ENCODE results near the gene ATP5MG. TPM values are rescaled to one million over a fixed set of nuclear protein-coding genes. Genes with fewer than 3 reads are reported as not detected.
"Not testable (repeated sequence)": the region's sequence is repeated elsewhere in the genome, so short reads cannot be mapped to it uniquely, and the experiment has no call there.

The ATP5MG gene
- total RNA-seq, 1 donor from 2014 or later = 140 TPM

DNA sequence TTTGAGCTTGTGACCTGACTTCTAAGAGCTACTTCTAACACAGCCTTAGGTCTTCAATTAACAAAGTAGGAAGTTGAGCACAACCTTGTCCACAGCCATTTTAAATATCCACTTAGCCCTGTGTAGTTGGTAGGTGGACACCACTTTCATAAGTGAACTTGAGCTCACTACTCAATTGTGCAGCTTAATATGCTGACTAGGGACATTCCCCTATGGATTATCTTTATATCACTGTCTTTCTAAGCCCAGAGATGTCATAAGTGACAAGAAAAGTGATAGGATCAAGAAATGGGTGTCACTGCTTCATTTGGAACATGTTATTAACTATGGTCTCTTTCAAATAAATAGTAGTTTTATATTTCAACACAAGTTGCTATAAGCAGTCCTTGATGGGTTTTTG, 4.0 kb upstream of the ATP5MG start:
- TF ChIP-seq, protein P1, sequence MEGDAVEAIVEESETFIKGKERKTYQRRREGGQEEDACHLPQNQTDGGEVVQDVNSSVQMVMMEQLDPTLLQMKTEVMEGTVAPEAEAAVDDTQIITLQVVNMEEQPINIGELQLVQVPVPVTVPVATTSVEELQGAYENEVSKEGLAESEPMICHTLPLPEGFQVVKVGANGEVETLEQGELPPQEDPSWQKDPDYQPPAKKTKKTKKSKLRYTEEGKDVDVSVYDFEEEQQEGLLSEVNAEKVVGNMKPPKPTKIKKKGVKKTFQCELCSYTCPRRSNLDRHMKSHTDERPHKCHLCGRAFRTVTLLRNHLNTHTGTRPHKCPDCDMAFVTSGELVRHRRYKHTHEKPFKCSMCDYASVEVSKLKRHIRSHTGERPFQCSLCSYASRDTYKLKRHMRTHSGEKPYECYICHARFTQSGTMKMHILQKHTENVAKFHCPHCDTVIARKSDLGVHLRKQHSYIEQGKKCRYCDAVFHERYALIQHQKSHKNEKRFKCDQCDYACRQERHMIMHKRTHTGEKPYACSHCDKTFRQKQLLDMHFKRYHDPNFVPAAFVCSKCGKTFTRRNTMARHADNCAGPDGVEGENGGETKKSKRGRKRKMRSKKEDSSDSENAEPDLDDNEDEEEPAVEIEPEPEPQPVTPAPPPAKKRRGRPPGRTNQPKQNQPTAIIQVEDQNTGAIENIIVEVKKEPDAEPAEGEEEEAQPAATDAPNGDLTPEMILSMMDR (IDR thresholded peaks at IDR 0.05) = no peak
- Histone ChIP-seq H3K9me3 (no peaks in the 10 kb centered on the region), H3K27ac (no peak overlapping the region), H3K27me3 (no peaks in the 10 kb centered on the region), H3K36me3 (peaks cover 60% of the 10 kb centered on the region), H3K4me3 (no peak overlapping the region), H3K4me1 (peaks cover 1% of the 10 kb centered on the region)
- intact Hi-C loops (cut with DNase I) = no loop called here
- no peak for DNase-seq
- ATAC-seq = no peak

DNA sequence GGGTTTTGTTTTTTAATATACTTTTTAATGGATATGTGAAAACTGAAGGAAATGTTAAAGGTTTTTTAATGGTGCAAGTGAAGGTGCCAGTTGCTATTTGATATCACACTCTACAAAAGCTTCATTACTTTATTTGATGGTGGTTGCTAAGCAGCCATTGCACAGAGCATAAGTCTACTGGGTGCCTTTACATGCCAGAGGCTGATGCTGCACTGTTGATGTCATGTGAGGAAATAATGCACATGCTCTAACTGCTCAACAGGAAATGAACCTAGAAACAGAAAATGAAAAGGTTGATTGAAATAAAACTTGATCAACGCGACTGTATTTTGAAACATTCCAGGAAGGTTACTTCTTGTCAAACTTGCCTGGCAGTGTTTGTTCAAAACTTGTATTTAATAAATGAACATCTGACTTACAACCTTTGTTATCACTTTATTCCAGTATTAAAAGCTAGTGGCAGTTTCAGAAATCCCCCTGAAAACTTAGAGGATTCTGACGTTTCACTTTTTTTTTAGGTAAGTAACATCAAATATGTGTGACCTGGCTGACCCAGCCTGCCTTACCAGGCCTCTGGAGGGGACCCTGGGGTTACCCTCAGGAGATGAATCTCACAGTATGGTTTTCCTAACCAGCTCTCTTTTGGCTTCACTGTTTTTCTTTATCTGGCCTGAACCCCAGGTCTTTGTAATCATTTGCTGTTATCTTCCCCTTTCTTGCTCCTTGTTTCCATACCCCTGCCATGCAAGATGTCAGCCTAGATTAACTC, 2.4 kb upstream of the ATP5MG start:
- Histone ChIP-seq H3K36me3 (peaks cover 45% of the 10 kb centered on the region), H3K4me1 (peaks cover 14% of the 10 kb centered on the region), H3K27ac (no peak overlapping the region), H3K4me3 (no peak overlapping the region), H3K9me3 (no peaks in the 10 kb centered on the region), H3K27me3 (no peaks in the 10 kb centered on the region)
- TF ChIP-seq, protein P1 (IDR thresholded peaks at IDR 0.05) = no peak
- DNase-seq (no peak), ATAC-seq (no peak)
- intact Hi-C loops (cut with DNase I) = no loop called here

GRCh38 chr11:118401880-118402590, 629 bp downstream of the ATP5MG start:
- no peaks in the 10 kb centered on the region for H3K27me3 ChIP-seq
- peak overlapping the region; percentile 91 for H3K4me3 ChIP-seq
- peak overlapping the region; percentile 91 for H3K27ac ChIP-seq
- peaks cover 31% of the 10 kb centered on the region for H3K36me3 ChIP-seq
- intact Hi-C loops (cut with DNase I) = no loop called here
- H3K9me3 ChIP-seq = no peaks in the 10 kb centered on the region
- TF ChIP-seq, protein P1 (IDR thresholded peaks at IDR 0.05) = no peak
- DNase-seq (no peak), ATAC-seq (peak; percentile 58)
- H3K4me1 ChIP-seq = peaks cover 22% of the 10 kb centered on the region

GRCh38 chr11:118402594-118402993, 1.2 kb downstream of the ATP5MG start:
- peaks cover 22% of the 10 kb centered on the region for H3K4me1 ChIP-seq

DNA sequence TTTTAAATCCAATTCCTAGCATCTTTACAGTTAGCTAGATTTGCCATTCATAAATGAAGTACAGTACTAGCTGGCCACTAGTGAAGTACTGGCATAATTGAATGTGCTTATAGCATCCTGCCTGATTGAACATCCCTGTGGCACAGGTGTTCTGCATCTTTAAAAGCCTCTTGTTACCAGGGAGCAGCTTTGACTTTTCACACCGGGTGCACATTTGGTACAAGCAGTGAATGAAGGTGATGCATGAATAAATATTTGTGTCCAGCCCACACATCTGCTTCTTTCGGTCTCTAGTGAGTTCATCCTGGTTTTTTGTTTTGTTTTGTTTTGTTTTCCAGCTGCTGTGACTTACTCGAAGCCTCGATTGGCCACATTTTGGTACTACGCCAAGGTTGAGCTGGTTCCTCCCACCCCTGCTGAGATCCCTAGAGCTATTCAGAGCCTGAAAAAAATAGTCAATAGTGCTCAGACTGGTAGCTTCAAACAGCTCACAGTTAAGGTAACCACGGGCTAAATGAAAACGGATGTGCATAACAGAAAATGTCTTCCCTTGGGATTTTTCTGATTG, 5.3 kb downstream of the ATP5MG start:
- DNase-seq = no peak
- intact Hi-C loops (cut with DNase I) = no loop called here
- TF ChIP-seq, protein P1 (IDR thresholded peaks at IDR 0.05) = no peak
- no peak for ATAC-seq
- no peak overlapping the region for H3K4me3 ChIP-seq
- H3K27me3 ChIP-seq = no peaks in the 10 kb centered on the region
- no peak overlapping the region for H3K27ac ChIP-seq
- no peaks in the 10 kb centered on the region for H3K9me3 ChIP-seq
- peaks cover 22% of the 10 kb centered on the region for H3K4me1 ChIP-seq
- H3K36me3 ChIP-seq = peaks cover 54% of the 10 kb centered on the region

More at GRCh38 chr11:118402594-118402993, 1.2 kb downstream of the ATP5MG start:
- DNase-seq; intact Hi-C loops (cut with DNase I); ATAC-seq; H3K9me3 ChIP-seq; H3K27me3 ChIP-seq: not testable (repeated sequence)
- Histone ChIP-seq H3K27ac (peak overlapping the region; percentile 91), H3K36me3 (peaks cover 31% of the 10 kb centered on the region), H3K4me3 (peak overlapping the region; percentile 91)

Measured in upper lobe of right lung (tissue), 1 donor.